ENCODE results near the gene CELA2A. TPM values are rescaled to one million over a fixed set of nuclear protein-coding genes. Genes with fewer than 3 reads are reported as not detected.

CELA2A gene
- total RNA-seq, 1 donor from 2014 or later: not detected

DNA sequence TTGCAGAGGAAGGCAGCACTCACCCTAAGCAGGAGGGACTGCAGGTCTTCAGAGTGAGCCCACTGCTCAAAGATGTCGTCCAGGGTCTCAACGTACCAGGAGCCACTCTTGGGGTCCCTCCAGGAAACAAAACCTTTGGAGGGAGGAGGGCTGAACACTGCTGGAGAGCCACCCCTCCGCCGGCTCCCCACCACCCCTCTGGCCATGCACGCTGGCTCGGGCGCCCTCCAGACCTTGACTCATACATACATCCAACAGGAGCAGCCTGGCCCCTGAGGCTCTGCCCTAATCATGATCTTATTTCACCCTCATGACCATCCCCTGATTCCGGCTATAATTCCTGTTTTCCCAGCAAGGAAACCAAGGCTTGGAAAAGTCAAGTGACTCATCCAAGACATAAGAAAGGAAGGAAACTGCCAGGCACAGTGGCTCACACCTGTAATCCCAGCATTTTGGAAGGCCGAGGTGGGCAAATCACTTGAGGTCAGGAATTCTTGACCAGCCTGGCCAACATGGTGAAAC is 37.4 kb downstream of the CELA2A start:
- Histone ChIP-seq H3K9ac (no peak overlapping the region), H3K9me3 (ENCODE audit: low read depth) (no peaks in the 10 kb centered on the region), H3K4me2 (no peak overlapping the region), H3K4me3 (no peak overlapping the region), H3F3A (ENCODE audit: low read depth) (no peaks in the 10 kb centered on the region), H4K20me1 (ENCODE audit: low read depth) (no peaks in the 10 kb centered on the region), H3K4me1 (no peaks in the 10 kb centered on the region), H3K79me2 (ENCODE audit: low read depth) (no peaks in the 10 kb centered on the region), H3K36me3 (no peaks in the 10 kb centered on the region), H3K27ac (no peak overlapping the region), H3K27me3 (no peaks in the 10 kb centered on the region), H2AFZ (replicated peaks) (no peak overlapping the region)
- Mint-ChIP-seq H3K4me3 (no peak overlapping the region), H3K4me1 (no peaks in the 10 kb centered on the region), H3K9me3 (peaks cover 4% of the 10 kb centered on the region), H3K27ac (no peak overlapping the region), H3K27me3 (ENCODE audit: insufficient read depth, low read depth) (peaks cover 2% of the 10 kb centered on the region), H3K36me3 (peaks cover 9% of the 10 kb centered on the region)
- TF ChIP-seq, protein P1, sequence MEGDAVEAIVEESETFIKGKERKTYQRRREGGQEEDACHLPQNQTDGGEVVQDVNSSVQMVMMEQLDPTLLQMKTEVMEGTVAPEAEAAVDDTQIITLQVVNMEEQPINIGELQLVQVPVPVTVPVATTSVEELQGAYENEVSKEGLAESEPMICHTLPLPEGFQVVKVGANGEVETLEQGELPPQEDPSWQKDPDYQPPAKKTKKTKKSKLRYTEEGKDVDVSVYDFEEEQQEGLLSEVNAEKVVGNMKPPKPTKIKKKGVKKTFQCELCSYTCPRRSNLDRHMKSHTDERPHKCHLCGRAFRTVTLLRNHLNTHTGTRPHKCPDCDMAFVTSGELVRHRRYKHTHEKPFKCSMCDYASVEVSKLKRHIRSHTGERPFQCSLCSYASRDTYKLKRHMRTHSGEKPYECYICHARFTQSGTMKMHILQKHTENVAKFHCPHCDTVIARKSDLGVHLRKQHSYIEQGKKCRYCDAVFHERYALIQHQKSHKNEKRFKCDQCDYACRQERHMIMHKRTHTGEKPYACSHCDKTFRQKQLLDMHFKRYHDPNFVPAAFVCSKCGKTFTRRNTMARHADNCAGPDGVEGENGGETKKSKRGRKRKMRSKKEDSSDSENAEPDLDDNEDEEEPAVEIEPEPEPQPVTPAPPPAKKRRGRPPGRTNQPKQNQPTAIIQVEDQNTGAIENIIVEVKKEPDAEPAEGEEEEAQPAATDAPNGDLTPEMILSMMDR (IDR thresholded peaks at IDR 0.05): no peak
- TF ChIP-seq EZH2phosphoT487 (IDR thresholded peaks at IDR 0.05): no peak
- no peak for TF ChIP-seq EZH2 (IDR thresholded peaks at IDR 0.05)
- DNase-seq (ENCODE audit: low spot score): no peak

DNA sequence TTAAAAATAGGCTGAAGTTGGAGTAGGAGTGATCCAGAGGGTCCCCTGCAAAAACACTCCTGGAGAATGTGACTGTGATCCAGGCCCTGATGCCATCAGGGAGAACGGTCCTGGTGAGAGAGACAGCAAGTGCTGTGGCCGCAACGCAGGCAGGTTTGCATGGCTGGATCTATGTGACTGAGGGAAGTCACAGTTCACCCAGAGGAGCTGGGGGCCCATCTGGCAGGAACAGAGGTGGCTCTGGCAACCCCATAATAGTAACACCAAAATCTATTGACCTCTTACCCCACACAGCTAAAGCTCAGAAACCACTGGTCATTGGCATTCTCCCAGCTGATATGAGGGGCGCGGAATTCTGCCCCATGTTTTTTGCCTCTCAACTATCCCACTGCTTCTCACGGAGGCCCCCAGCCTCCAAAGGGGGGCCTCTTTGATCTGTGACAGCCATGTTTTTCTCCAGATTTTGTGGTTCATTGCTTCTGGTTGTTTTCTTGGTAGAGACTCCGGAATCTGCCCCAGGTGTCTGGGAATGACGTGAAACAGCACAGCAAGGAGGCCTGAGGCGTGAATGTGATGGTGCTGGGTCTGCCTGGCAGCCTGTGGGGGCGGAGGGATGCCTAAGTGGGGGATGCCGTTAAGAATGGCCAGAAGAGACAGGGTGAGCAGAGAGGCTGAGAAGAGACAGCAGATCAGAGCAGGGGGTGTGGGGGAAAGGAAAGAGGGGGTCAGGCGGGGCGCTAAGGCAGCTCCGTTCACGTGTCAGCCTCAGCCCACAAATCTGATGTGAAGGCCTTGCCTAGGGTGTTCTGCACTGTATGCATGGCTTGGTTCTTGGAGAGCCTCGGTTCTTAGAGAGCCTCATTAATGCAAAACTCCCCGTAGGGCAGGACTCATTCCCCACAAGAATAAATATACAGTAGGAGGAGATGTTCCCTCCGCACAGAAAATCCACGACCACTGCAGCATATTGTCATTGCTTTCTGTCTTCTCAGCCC is 43.9 kb downstream of the CELA2A start:
- Mint-ChIP-seq H3K27ac (peak overlapping the region; percentile 74), H3K4me3 (peak overlapping the region; percentile 35), H3K4me1 (peaks cover 17% of the 10 kb centered on the region), H3K36me3 (peaks cover 6% of the 10 kb centered on the region), H3K9me3 (peaks cover 4% of the 10 kb centered on the region), H3K27me3 (ENCODE audit: insufficient read depth, low read depth) (peaks cover 4% of the 10 kb centered on the region)
- Histone ChIP-seq H3K79me2 (ENCODE audit: low read depth) (no peaks in the 10 kb centered on the region), H3K9me3 (ENCODE audit: low read depth) (no peaks in the 10 kb centered on the region), H3K27ac (no peak overlapping the region), H3K9ac (no peak overlapping the region), H3K36me3 (no peaks in the 10 kb centered on the region), H3K4me2 (no peak overlapping the region), H3K27me3 (no peaks in the 10 kb centered on the region), H3K4me3 (no peak overlapping the region), H3K4me1 (no peaks in the 10 kb centered on the region), H3F3A (ENCODE audit: low read depth) (peaks cover 6% of the 10 kb centered on the region), H2AFZ (replicated peaks) (no peak overlapping the region), H4K20me1 (ENCODE audit: low read depth) (peaks cover 4% of the 10 kb centered on the region)
- no peak for DNase-seq (ENCODE audit: low spot score)
- TF ChIP-seq EZH2phosphoT487 (IDR thresholded peaks at IDR 0.05): no peak
- TF ChIP-seq, protein P1 (IDR thresholded peaks at IDR 0.05): no peak
- no peak for TF ChIP-seq EZH2 (IDR thresholded peaks at IDR 0.05)

DNA sequence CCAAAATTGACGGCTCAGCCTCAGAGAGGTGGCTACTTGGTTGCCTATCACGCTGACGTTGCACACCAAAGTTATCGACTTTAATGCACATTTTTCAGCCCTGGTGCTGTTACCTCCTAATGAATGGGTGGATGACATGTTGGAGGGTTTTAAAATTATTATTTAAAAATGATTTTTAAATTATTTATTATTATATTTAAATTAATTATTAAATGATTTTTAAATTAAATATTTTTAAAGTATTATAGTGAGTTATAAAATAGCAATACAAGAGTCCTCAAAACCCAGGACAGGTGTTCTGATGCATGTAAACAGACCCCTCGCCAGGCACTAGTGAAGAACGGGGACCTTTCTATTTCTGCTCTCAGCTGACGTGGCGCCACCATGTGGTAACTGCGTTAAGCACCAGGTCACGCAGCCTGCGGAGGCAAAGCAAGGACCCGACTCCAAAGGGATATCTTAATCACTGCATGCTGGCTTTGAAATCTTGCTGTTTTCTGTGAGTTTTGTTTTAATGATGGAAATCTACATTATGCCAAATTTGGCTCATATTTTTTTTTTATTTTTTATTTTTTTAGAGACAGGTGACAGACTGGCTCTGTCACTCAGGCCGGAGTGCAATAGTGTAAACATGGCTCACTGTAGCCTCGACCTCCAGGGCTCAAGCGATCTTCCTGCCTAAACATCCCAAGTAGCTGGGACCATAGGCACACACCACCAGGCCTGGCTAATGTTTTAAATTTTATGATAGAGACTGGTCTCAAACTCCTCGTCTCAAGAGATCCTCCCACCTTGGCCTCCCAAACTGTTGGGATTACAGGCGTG is 44.9 kb downstream of the CELA2A start:
- H3K4me3 ChIP-seq: no peak overlapping the region
- no peak overlapping the region for H3K27ac ChIP-seq
- no peaks in the 10 kb centered on the region for H3K79me2 ChIP-seq (ENCODE audit: low read depth)
- no peak overlapping the region for H3K9ac ChIP-seq
- H3K4me2 ChIP-seq: no peak overlapping the region
- Mint-ChIP-seq H3K4me1 (peaks cover 17% of the 10 kb centered on the region), H3K9me3 (peaks cover 4% of the 10 kb centered on the region), H3K4me3 (peak overlapping the region; percentile 35), H3K27ac (no peak overlapping the region), H3K27me3 (ENCODE audit: insufficient read depth, low read depth) (peaks cover 4% of the 10 kb centered on the region), H3K36me3 (peaks cover 6% of the 10 kb centered on the region)
- H4K20me1 ChIP-seq (ENCODE audit: low read depth): peaks cover 4% of the 10 kb centered on the region
- H3K9me3 ChIP-seq (ENCODE audit: low read depth): no peaks in the 10 kb centered on the region
- H3F3A ChIP-seq (ENCODE audit: low read depth): peaks cover 6% of the 10 kb centered on the region
- H3K4me1 ChIP-seq: no peaks in the 10 kb centered on the region
- no peak overlapping the region for H2AFZ ChIP-seq (replicated peaks)
- no peaks in the 10 kb centered on the region for H3K36me3 ChIP-seq
- no peaks in the 10 kb centered on the region for H3K27me3 ChIP-seq
- DNase-seq (ENCODE audit: low spot score): peak; percentile 83
- TF ChIP-seq, protein P1 (IDR thresholded peaks at IDR 0.05): peak; percentile 88
- TF ChIP-seq EZH2phosphoT487 (IDR thresholded peaks at IDR 0.05): no peak

Data from neural progenitor cell (in vitro differentiated cells).